ENCODE measurements around the gene AK4. TPM values are rescaled to one million over a fixed set of nuclear protein-coding genes. Genes with fewer than 3 reads are reported as not detected.

The AK4 gene
- total RNA-seq, 4 donors from 2014 or later: 39.6 to 72.7 (median 60.7) TPM

DNA sequence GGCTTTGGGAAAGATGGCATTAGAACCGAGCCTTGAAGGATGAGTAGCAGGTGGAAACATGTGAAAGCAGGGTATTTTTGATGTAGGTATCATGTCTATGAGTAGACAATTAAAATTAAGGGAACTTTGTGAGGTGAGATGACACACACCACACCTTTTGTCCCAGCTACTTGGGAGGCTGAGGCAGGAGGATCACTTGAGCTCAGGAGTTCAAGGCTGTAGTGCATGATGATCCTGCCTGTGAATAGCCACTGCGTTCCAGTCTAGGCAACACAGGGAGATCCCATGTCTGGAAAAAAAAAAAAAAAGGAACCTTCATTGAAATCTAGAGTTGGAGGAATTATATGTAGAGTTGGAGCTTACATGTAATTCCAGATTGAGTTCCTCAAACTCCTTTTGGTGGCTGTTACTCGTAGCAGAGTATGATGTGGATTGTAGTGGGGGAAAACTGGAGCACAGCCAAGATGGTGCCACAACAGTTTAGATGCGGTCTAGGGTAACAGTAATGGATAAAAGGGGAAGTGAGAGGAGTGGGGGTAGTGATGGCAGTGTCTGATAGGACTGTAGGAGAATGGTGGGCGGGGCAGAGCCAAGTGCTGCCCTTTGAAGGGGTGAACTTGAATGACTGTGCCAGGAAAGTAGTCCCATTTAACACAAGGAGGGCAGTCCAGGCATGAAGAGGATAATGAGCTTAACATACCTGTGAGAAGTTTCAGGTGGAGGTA is 17.4 kb downstream of the AK4 start:
- TF ChIP-seq POLR2AphosphoS5 (IDR thresholded peaks at IDR 0.05): no peak
- TF ChIP-seq, protein P1, sequence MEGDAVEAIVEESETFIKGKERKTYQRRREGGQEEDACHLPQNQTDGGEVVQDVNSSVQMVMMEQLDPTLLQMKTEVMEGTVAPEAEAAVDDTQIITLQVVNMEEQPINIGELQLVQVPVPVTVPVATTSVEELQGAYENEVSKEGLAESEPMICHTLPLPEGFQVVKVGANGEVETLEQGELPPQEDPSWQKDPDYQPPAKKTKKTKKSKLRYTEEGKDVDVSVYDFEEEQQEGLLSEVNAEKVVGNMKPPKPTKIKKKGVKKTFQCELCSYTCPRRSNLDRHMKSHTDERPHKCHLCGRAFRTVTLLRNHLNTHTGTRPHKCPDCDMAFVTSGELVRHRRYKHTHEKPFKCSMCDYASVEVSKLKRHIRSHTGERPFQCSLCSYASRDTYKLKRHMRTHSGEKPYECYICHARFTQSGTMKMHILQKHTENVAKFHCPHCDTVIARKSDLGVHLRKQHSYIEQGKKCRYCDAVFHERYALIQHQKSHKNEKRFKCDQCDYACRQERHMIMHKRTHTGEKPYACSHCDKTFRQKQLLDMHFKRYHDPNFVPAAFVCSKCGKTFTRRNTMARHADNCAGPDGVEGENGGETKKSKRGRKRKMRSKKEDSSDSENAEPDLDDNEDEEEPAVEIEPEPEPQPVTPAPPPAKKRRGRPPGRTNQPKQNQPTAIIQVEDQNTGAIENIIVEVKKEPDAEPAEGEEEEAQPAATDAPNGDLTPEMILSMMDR (IDR thresholded peaks at IDR 0.05): no peak
- no peak for TF ChIP-seq POLR2A (IDR thresholded peaks at IDR 0.05)
- no peak for TF ChIP-seq EP300 (IDR thresholded peaks at IDR 0.05)
- Histone ChIP-seq H3K27ac (no peak overlapping the region), H3K9me3 (no peaks in the 10 kb centered on the region), H3K4me1 (peaks cover 0 to 61% (median 0%) of the 10 kb centered on the region in 3 donors), H3K36me3 (no peaks in the 10 kb centered on the region), H3K4me3 (no peak overlapping the region), H3K27me3 (no peaks in the 10 kb centered on the region)
- WGBS, 2 donors (ENCODE audit: low coverage in 1 of 2): 80 to 88% methylated on average over 4 to 5 of the region's 5 CpGs
- no peak for ATAC-seq

DNA sequence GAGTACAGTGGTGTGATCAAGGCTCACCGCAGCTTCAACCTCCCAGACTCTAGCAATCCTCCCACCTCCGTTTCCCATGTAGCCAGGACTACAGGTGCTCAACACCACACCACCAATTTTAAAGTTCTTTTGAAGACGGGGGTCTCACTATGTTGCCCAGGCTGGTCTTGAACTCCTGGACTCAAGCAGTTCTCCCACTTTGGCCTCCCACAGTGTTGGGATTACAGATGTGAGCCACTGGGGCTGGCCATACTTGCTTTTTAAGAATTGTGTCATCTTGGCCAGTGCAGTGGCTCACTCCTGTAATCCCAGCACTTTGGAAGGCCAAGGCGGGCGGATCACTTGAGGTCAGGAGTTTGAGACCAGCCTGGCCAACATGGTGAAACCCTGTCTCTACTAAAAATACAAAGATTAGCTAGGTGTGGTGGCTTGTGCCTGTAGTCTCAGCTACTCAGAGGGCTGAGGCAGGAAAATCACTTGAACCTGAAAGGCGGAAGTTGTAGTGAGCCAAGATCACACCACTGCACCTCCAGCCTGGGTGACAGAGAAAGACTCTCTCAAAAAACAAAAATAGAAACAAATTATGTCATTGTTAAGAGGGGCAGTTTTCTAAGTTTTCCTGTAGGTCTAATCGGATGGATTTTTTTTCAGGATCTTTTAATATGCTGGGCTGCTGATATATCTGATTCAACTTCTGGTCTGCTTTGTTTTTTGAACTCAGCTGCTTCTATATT is 18.7 kb downstream of the AK4 start:
- peaks cover 0 to 67% (median 0%) of the 10 kb centered on the region in 3 donors for H3K4me1 ChIP-seq
- H3K27ac ChIP-seq: no peak overlapping the region
- no peak for TF ChIP-seq EP300 (IDR thresholded peaks at IDR 0.05)
- TF ChIP-seq, protein P1 (IDR thresholded peaks at IDR 0.05): no peak
- no peak for TF ChIP-seq POLR2A (IDR thresholded peaks at IDR 0.05)
- TF ChIP-seq POLR2AphosphoS5 (IDR thresholded peaks at IDR 0.05): no peak
- H3K9me3 ChIP-seq: no peaks in the 10 kb centered on the region
- no peak overlapping the region for H3K4me3 ChIP-seq
- H3K27me3 ChIP-seq: no peaks in the 10 kb centered on the region
- ATAC-seq: no peak
- H3K36me3 ChIP-seq: no peaks in the 10 kb centered on the region
- 76 to 79% methylated on average over 4 of the region's 7 CpGs for WGBS, 2 donors (ENCODE audit: low coverage in 1 of 2)

DNA sequence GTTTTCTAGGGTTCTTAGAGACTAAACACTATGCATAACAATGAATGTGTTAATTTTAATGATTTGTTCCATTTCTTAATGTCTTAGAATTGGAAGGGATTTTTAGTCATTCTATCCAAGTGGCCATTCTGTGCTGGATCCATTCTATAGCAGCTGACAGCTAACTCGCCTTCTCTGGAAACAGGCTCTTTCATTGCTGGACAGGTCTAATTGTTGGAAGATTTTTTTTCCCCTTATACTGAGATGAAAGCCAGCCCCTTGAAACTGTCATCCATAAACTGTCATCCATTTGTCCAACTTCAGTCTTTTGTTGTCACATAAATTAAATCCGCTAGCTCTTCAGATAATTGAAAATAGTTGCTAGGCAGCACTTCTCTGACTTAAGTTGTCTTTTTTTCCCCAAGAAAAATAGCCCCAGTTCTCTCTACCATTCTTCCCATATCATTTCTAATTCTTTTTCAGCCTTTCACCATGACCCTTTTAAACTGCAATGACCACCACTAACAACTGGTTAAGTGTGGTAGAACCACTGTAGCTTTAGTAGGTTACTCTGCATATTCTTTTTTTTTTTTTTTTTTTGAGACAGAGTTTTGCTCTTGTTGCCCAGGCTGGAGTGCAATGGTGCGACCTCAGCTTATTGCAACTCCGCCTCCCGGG is 19.7 kb downstream of the AK4 start:
- no peak for TF ChIP-seq POLR2AphosphoS5 (IDR thresholded peaks at IDR 0.05)
- TF ChIP-seq EP300 (IDR thresholded peaks at IDR 0.05): no peak
- TF ChIP-seq, protein P1 (IDR thresholded peaks at IDR 0.05): no peak
- no peak for TF ChIP-seq POLR2A (IDR thresholded peaks at IDR 0.05)

DNA sequence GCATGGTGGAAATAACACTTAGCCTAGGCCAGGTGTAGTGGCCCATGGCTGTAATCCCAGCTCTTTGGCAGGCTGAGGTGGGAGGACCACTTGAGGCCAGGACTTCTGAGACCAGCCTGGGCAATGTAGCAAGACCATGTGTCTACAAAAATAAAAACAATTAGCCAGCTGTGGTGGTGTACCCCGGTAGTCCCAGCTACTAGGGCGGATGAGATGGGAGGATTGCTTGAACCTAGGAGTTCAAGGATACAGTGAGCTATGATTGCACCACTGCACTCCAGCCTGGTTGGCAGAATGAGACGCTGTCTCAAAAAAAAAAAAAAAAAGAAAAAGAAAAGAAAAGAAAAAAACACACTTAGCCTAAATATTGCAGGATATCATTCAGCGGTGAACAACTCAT is 20.9 kb downstream of the AK4 start:
- H3K4me1 ChIP-seq: peaks cover 0 to 75% (median 0%) of the 10 kb centered on the region in 3 donors

More for the DNA sequence above, 19.7 kb downstream of the AK4 start:
- H3K9me3 ChIP-seq: no peaks in the 10 kb centered on the region
- H3K27ac ChIP-seq: no peak overlapping the region
- H3K36me3 ChIP-seq: no peaks in the 10 kb centered on the region
- no peak overlapping the region for H3K4me3 ChIP-seq
- 66 to 71% methylated on average over 3 to 5 of the region's 5 CpGs for WGBS, 2 donors (ENCODE audit: low coverage in 1 of 2)
- peaks cover 0 to 67% (median 0%) of the 10 kb centered on the region in 3 donors for H3K4me1 ChIP-seq
- H3K27me3 ChIP-seq: no peaks in the 10 kb centered on the region
- ATAC-seq: no peak

More for the DNA sequence above, 20.9 kb downstream of the AK4 start:
- Histone ChIP-seq H3K27me3 (no peaks in the 10 kb centered on the region), H3K9me3 (no peaks in the 10 kb centered on the region), H3K4me3 (no peak overlapping the region), H3K27ac (no peak overlapping the region), H3K36me3 (no peaks in the 10 kb centered on the region)
- TF ChIP-seq EP300 (IDR thresholded peaks at IDR 0.05): no peak
- TF ChIP-seq, protein P1 (IDR thresholded peaks at IDR 0.05): no peak
- no peak for TF ChIP-seq POLR2A (IDR thresholded peaks at IDR 0.05)
- 95 to 98% methylated on average over 4 of the region's 4 CpGs for WGBS, 2 donors (ENCODE audit: low coverage in 1 of 2)
- no peak for ATAC-seq

All from gastroesophageal sphincter (tissue), 4 donors.